HepG2 (cell line): Measurements from ENCODE around the gene CADPS2. TPM values are rescaled to one million over a fixed set of nuclear protein-coding genes. Genes with fewer than 3 reads are reported as not detected.

Experiments used
- ASH2L ChIP-seq: fragments of 300-600, 200-600 bp; sonication (generic); IDR thresholded peaks from 2 replicates; pipeline ENCODE4 v1.7.0; 2017; ENCODE audit warnings: low read depth, mild to moderate bottlenecking, moderate library complexity, mixed read lengths, low read length; ENCODE audit not compliant: insufficient read length
- BCLAF1 ChIP-seq: fragments of 450-650 bp; IDR thresholded peaks from 2 replicates; pipeline ENCODE4 v1.6.1; 2017; ENCODE audit warnings: mild to moderate bottlenecking
- E2F1 ChIP-seq: sonication (generic); formaldehyde crosslinking; IDR thresholded peaks from 2 replicates; pipeline ENCODE4 v1.5.0; 2020; ENCODE audit warnings: missing genetic modification reagents
- EED ChIP-seq: sonication (generic); formaldehyde crosslinking; IDR thresholded peaks from 2 replicates; pipeline ENCODE4 v1.5.0; 2020; ENCODE audit warnings: mild to moderate bottlenecking, missing genetic modification reagents
- ELF1 ChIP-seq: sonication (generic); formaldehyde crosslinking; IDR thresholded peaks from 2 replicates; pipeline ENCODE4 v1.4.0; 2020; ENCODE audit warnings: missing genetic modification reagents
- MXD1 ChIP-seq: sonication (generic); formaldehyde crosslinking; IDR thresholded peaks from 2 replicates; pipeline ENCODE4 v1.4.0; 2020; ENCODE audit warnings: mild to moderate bottlenecking, missing genetic modification reagents
- MXI1 ChIP-seq: IDR thresholded peaks from 3 replicates; pipeline ENCODE4 v1.6.1; 2012; ENCODE audit warnings: low read depth, low read length, inconsistent platforms, borderline replicate concordance
- NAIF1 ChIP-seq: sonication (generic); formaldehyde crosslinking; IDR thresholded peaks from 2 replicates; pipeline ENCODE4 v1.5.0; 2020; ENCODE audit warnings: mild to moderate bottlenecking, missing genetic modification reagents, borderline replicate concordance
- NCOA2 ChIP-seq: sonication (generic); formaldehyde crosslinking; IDR thresholded peaks from 2 replicates; pipeline ENCODE4 v1.8.0; 2022; ENCODE audit warnings: inconsistent platforms
- RELA ChIP-seq: sonication (generic); formaldehyde crosslinking; IDR thresholded peaks from 2 replicates; pipeline ENCODE4 v1.4.0; 2020; ENCODE audit warnings: missing genetic modification reagents
- SMAD3 ChIP-seq: sonication (generic); formaldehyde crosslinking; IDR thresholded peaks from 2 replicates; pipeline ENCODE4 v1.4.0; 2020; ENCODE audit warnings: missing genetic modification reagents
- SMARCE1 ChIP-seq: fragments of 450-650 bp; IDR thresholded peaks from 2 replicates; pipeline ENCODE4 v1.6.1; 2017; ENCODE audit warnings: borderline replicate concordance
- TBX2 ChIP-seq: sonication (generic); formaldehyde crosslinking; IDR thresholded peaks from 2 replicates; pipeline ENCODE4 v1.5.0; 2020; ENCODE audit warnings: missing genetic modification reagents, mild to moderate bottlenecking, borderline replicate concordance
- ZEB1 ChIP-seq: IDR thresholded peaks from 2 replicates; pipeline ENCODE4 v1.6.1; 2012; ENCODE audit warnings: mild to moderate bottlenecking, low read depth, inconsistent platforms; ENCODE audit not compliant: insufficient replicate concordance
- ZNF275 ChIP-seq: sonication (generic); formaldehyde crosslinking; IDR thresholded peaks from 2 replicates; pipeline ENCODE4 v1.8.0; 2022; ENCODE audit warnings: missing genetic modification reagents, mild to moderate bottlenecking, inconsistent platforms, borderline replicate concordance
- ZNF484 ChIP-seq: sonication (generic); formaldehyde crosslinking; IDR thresholded peaks from 2 replicates; pipeline ENCODE4 v1.5.1; 2020; ENCODE audit warnings: mild to moderate bottlenecking, low read depth, missing genetic modification reagents, borderline replicate concordance
- ZNF501 ChIP-seq: sonication (generic); formaldehyde crosslinking; IDR thresholded peaks from 2 replicates; pipeline ENCODE4 v1.5.1; 2020; ENCODE audit warnings: mild to moderate bottlenecking, moderate library complexity, missing genetic modification reagents
- ZNF503 ChIP-seq: sonication (generic); formaldehyde crosslinking; IDR thresholded peaks from 2 replicates; pipeline ENCODE4 v1.4.0; 2020; ENCODE audit warnings: missing genetic modification reagents
- ZNF724P ChIP-seq: sonication (generic); formaldehyde crosslinking; IDR thresholded peaks from 2 replicates; pipeline ENCODE4 v1.8.0; 2022; ENCODE audit warnings: missing genetic modification reagents, borderline replicate concordance
- ZNF777 ChIP-seq: sonication (generic); formaldehyde crosslinking; IDR thresholded peaks from 2 replicates; pipeline ENCODE4 v1.4.0; 2020; ENCODE audit warnings: missing genetic modification reagents
- ZNF878 ChIP-seq: sonication (generic); formaldehyde crosslinking; IDR thresholded peaks from 2 replicates; pipeline ENCODE4 v1.8.1; 2023; ENCODE audit warnings: mild to moderate bottlenecking, missing genetic modification reagents, moderate library complexity
- ZNF879 ChIP-seq: sonication (generic); formaldehyde crosslinking; IDR thresholded peaks from 2 replicates; pipeline ENCODE4 v1.8.1; 2023; ENCODE audit warnings: missing genetic modification reagents
- polyA plus RNA-seq, 8 experiments: library from polyadenylated mRNA; depleted of rRNA in 3 of 8; stranded (reverse) in 7 of 8; unstranded in 1 of 8; fragments of >200 nt; fragmentation: Illumina TruSeq in 4 of 8; extraction: Trizol in 4 of 8; gene quantifications; 2 replicates each; pipeline versions ENCODE4 v1.2.1 to v1.2.3, GENCODE V29; 2011 to 2016; ENCODE audit warnings: low read depth in 4 of 8, missing spikeins in 1 of 8, mixed read lengths in 1 of 8; ENCODE audit not compliant: insufficient read depth in 1 of 8
- total RNA-seq, 5 experiments: library from RNA; depleted of rRNA; stranded (reverse); fragments of >200 nt; fragmentation: Illumina TruSeq; extraction: Trizol; gene quantifications; 2 replicates each; pipeline ENCODE4 v1.2.3, GENCODE V29; 2016; ENCODE audit warnings: low read depth in 1 of 5

CADPS2 gene
- total and polyA plus RNA-seq, 2 of the 13 experiments (the other 11 are each of a cell fraction or from before 2014, with no cell fraction given) = 17.6 to 43.8 TPM

- TF ChIP-seq NCOA2 (CRISPR knock-in tag) = no peak; the same call in 1 of the 2 replicates
- no peak for TF ChIP-seq ELF1 (CRISPR knock-in tag)
- no peak for TF ChIP-seq BCLAF1
- 0 out of 2 replicates have a peak, but pooled peaks have one; percentile 52 for TF ChIP-seq ZNF879 (CRISPR knock-in tag)
- TF ChIP-seq ZEB1 = peak; percentile 42
- 0 out of 2 replicates have a peak, but pooled peaks have one; percentile 33 for TF ChIP-seq ZNF275 (CRISPR knock-in tag)
- TF ChIP-seq ZNF724P (CRISPR knock-in tag) = 0 out of 2 replicates have a peak, but pooled peaks have one; percentile 24
- TF ChIP-seq ZNF777 (CRISPR knock-in tag) = peak; percentile 90
- peak; percentile 25 for TF ChIP-seq MXD1
- peak; percentile 47; the same call in 1 of the 2 replicates for TF ChIP-seq ZNF503
- peak; percentile 81 for TF ChIP-seq TBX2 (CRISPR knock-in tag)
- peak; percentile 66 for TF ChIP-seq ZNF501
- TF ChIP-seq ZNF484 = no peak; the same call in 1 of the 2 replicates
- 0 out of 2 replicates have a peak, but pooled peaks have one; percentile 1 for TF ChIP-seq SMAD3 (CRISPR knock-in tag)
- TF ChIP-seq EED (CRISPR knock-in tag) = 0 out of 2 replicates have a peak, but pooled peaks have one; percentile 75
- peak; percentile 85 for TF ChIP-seq E2F1
- TF ChIP-seq MXI1 = peak; percentile 76; the same call in 1 of the 3 replicates
- TF ChIP-seq ZNF878 (CRISPR knock-in tag) = peak; percentile 86
- TF ChIP-seq ASH2L = peak; percentile 79
- no peak for TF ChIP-seq NAIF1 (CRISPR knock-in tag)
- no peak for TF ChIP-seq SMARCE1
- TF ChIP-seq RELA (CRISPR knock-in tag) = no peak
These were observed at the start of gene CADPS2 (continued) for GRCh38 chr7:122886357-122887081.
